HepG2 (cell line): ENCODE measurements around the gene ELSPBP1. TPM values are rescaled to one million over a fixed set of nuclear protein-coding genes. Genes with fewer than 3 reads are reported as not detected.

ENCODE experiments used
- ATAC-seq: fragments of 200-7000 bp; cut with Tn5 transposase; 3 replicates; pipeline ENCODE4 v1.9.1; 2020; ENCODE audit warnings: mild to moderate bottlenecking, moderate library complexity
- BruUV-seq: library from RNA; stranded (reverse); fragments of 400-500 nt; replicated peaks from 2 replicates; lab custom pipeline; 2021; lab: Mats Ljungman, UMichigan
- CTCF ChIA-PET: fragments of 300-600 bp; formaldehyde crosslinking; extraction: SDS; loops from one replicate; lab custom pipeline; 2021; ENCODE audit warnings: low total read pairs, inconsistent platforms, low intra/inter-chr PET ratio; lab: Yijun Ruan, JAX
- POLR2A ChIA-PET: fragments of 350-600 bp; sonication (Branson Sonifier 250); formaldehyde crosslinking; loops from one replicate; lab custom pipeline; 2020; ENCODE audit warnings: antibody characterized with exemption, inconsistent platforms; lab: Yijun Ruan, JAX
- DNase-seq: peaks from one replicate; pipeline ENCODE4 v3.0.0-alpha.2; 2015; ENCODE audit warnings: low spot score
- FAIRE-seq: peaks from 3 replicates; lab custom pipeline; 2011; peaks lifted over from hg19 to GRCh38; lab: Jason Lieb, UNC
- H2AFZ ChIP-seq: one replicate; pipeline ENCODE4 v1.6.1; 2011; ENCODE audit warnings: low read length, inconsistent platforms
- H3K27ac ChIP-seq: fragments of 300-600 bp; 3 replicates; pipeline ENCODE4 v1.8.0; 2011; ENCODE audit warnings: mixed run types, mild to moderate bottlenecking, mixed read lengths, low read length, inconsistent platforms; ENCODE audit not compliant: insufficient read depth; ENCODE audit errors: extremely low read length
- H3K27me3 ChIP-seq, 2 experiments: fragments of 200-600 bp in 1 of 2; 2 replicates in 1 of 2; 3 replicates in 1 of 2; pipeline versions ENCODE4 v1.6.0 to v1.8.0; 2011; ENCODE audit warnings: low read length in 2 of 2, mild to moderate bottlenecking in 2 of 2, moderate library complexity in 2 of 2, inconsistent platforms in 1 of 2; ENCODE audit not compliant: insufficient read depth in 2 of 2, control insufficient read depth in 1 of 2
- H3K36me3 ChIP-seq, 2 experiments: fragments of 200-600 bp in 1 of 2; replicated peaks in 1 of 2; 2 replicates in 1 of 2; 3 replicates in 1 of 2; pipeline versions ENCODE4 v1.5.1 to v1.8.0; 2011; ENCODE audit warnings: low read length in 2 of 2, inconsistent platforms in 1 of 2; ENCODE audit not compliant: insufficient read depth in 2 of 2, control insufficient read depth in 1 of 2
- H3K4me1 ChIP-seq: 2 replicates; pipeline ENCODE4 v1.5.1; 2012; ENCODE audit warnings: low read length, inconsistent platforms; ENCODE audit not compliant: insufficient read depth
- H3K4me2 ChIP-seq: 2 replicates; pipeline ENCODE4 v1.6.0; 2011; ENCODE audit warnings: low read depth, low read length, inconsistent platforms
- H3K4me3 ChIP-seq, 3 experiments: fragments of 200-600 bp in 1 of 3; sonication (generic), shearing (Covaris generic) in 1 of 3; replicated peaks in 1 of 3; 2 replicates each; pipeline ENCODE4 v1.5.1; 2011 to 2016; ENCODE audit warnings: low read length in 3 of 3, inconsistent platforms in 2 of 3, low read depth in 2 of 3, mild to moderate bottlenecking in 2 of 3, control low read depth in 1 of 3, mixed read lengths in 1 of 3; ENCODE audit not compliant: insufficient read depth in 1 of 3
- H3K79me2 ChIP-seq: one replicate; pipeline ENCODE4 v1.6.1; 2011; ENCODE audit warnings: low read length, inconsistent platforms; ENCODE audit not compliant: insufficient read depth
- H3K9ac ChIP-seq: 2 replicates; pipeline ENCODE4 v1.6.0; 2011; ENCODE audit warnings: mild to moderate bottlenecking, low read depth, low read length, inconsistent platforms; ENCODE audit not compliant: insufficient read depth
- H3K9me3 ChIP-seq: 2 replicates; pipeline ENCODE4 v1.5.1; 2012; ENCODE audit warnings: mild to moderate bottlenecking, low read length
- H4K20me1 ChIP-seq: 2 replicates; pipeline ENCODE4 v1.6.0; 2011; ENCODE audit warnings: inconsistent platforms, mild to moderate bottlenecking, low read length, moderate library complexity; ENCODE audit not compliant: insufficient read depth
- ARNT ChIP-seq: fragments of 450-650 bp; IDR thresholded peaks from 2 replicates; pipeline ENCODE4 v1.6.1; 2017
- DPF2 ChIP-seq: sonication (generic); formaldehyde crosslinking; IDR thresholded peaks from 2 replicates; pipeline ENCODE4 v1.4.0; 2020; ENCODE audit warnings: mild to moderate bottlenecking, low read depth, missing genetic modification reagents, borderline replicate concordance
- ELF3 ChIP-seq: IDR thresholded peaks from 2 replicates; pipeline ENCODE4 v1.6.1; 2016; ENCODE audit warnings: missing genetic modification reagents, missing compliant biosample characterization
- FOXK1 ChIP-seq: sonication (generic); formaldehyde crosslinking; IDR thresholded peaks from 2 replicates; pipeline ENCODE4 v1.4.0; 2020; ENCODE audit warnings: low read depth, missing genetic modification reagents, borderline replicate concordance
- NBN ChIP-seq: fragments of 450-650 bp; conservative IDR thresholded peaks from 2 replicates; pipeline ENCODE4 v1.6.1; 2017
- RFX1 ChIP-seq: fragments of 450-650 bp; IDR thresholded peaks from 2 replicates; pipeline ENCODE4 v1.6.1; 2017
- TAF15 ChIP-seq: fragments of 200-400 bp; formaldehyde crosslinking; IDR thresholded peaks from one replicate; pipeline ENCODE4 v1.6.1; 2018; ENCODE audit warnings: mild to moderate bottlenecking, low read depth, low read length; ENCODE audit not compliant: poor library complexity, severe bottlenecking
- ZFYVE20 ChIP-seq: sonication (generic); formaldehyde crosslinking; IDR thresholded peaks from 2 replicates; pipeline ENCODE4 v1.8.0; 2023; ENCODE audit warnings: low read depth, mild to moderate bottlenecking, moderate library complexity, missing genetic modification reagents, borderline replicate concordance
- ZNF282 ChIP-seq: fragments of 450-650 bp; IDR thresholded peaks from 2 replicates; pipeline ENCODE4 v1.6.1; 2018; ENCODE audit not compliant: partially characterized antibody
- ZNF329 ChIP-seq: sonication (generic); formaldehyde crosslinking; IDR thresholded peaks from 2 replicates; pipeline ENCODE4 v1.9.0; 2021; ENCODE audit warnings: low read depth, mild to moderate bottlenecking, missing genetic modification reagents
- ZNF33B ChIP-seq: sonication (generic); formaldehyde crosslinking; IDR thresholded peaks from 2 replicates; pipeline ENCODE4 v1.5.1; 2020; ENCODE audit warnings: mild to moderate bottlenecking, missing genetic modification reagents
- ZNF383 ChIP-seq: sonication (generic); formaldehyde crosslinking; IDR thresholded peaks from 2 replicates; pipeline ENCODE4 v1.4.0; 2020; ENCODE audit warnings: missing genetic modification reagents, mild to moderate bottlenecking, borderline replicate concordance
- ZNF639 ChIP-seq: conservative IDR thresholded peaks from 2 replicates; pipeline ENCODE4 v1.6.1; 2018; ENCODE audit warnings: missing genetic modification reagents
- WGBS: methylation state at CpG from one replicate; pipeline ENCODE4 v1.1.6; 2017; ENCODE audit warnings: low lambda C conversion rate; 5-methylcytosine and 5-hydroxymethylcytosine counted together
- in situ Hi-C: cut with HindIII; loops from 2 replicates; pipeline ENCODE4 v1.10.0; 2017; ENCODE audit warnings: low pct_unique_long_range_greater_than_20kb; ENCODE audit not compliant: extremely low pct_ligation_motif_present
- intact Hi-C: fragments of 100-400 bp; cut with micrococcal nuclease; formaldehyde crosslinking; loops from one replicate; pipeline ENCODE4 v1.10.0; 2022; ENCODE audit not compliant: unreplicated experiment
- polyA plus RNA-seq, 8 experiments: library from polyadenylated mRNA; depleted of rRNA in 3 of 8; stranded (reverse) in 7 of 8; unstranded in 1 of 8; fragments of >200 nt; fragmentation: Illumina TruSeq in 4 of 8; extraction: Trizol in 4 of 8; gene quantifications; 2 replicates each; pipeline versions ENCODE4 v1.2.1 to v1.2.3, GENCODE V29; 2011 to 2016; ENCODE audit warnings: low read depth in 4 of 8, missing spikeins in 1 of 8, mixed read lengths in 1 of 8; ENCODE audit not compliant: insufficient read depth in 1 of 8
- total RNA-seq, 5 experiments: library from RNA; depleted of rRNA; stranded (reverse); fragments of >200 nt; fragmentation: Illumina TruSeq; extraction: Trizol; gene quantifications; 2 replicates each; pipeline ENCODE4 v1.2.3, GENCODE V29; 2016; ENCODE audit warnings: low read depth in 1 of 5
- TF ChIP-seq, protein P1 (sequence below): sonication (generic); formaldehyde crosslinking; IDR thresholded peaks from 2 replicates; pipeline ENCODE4 v1.4.0; 2020; ENCODE audit warnings: low read depth, mild to moderate bottlenecking, missing genetic modification reagents
- TF ChIP-seq, protein P2 (sequence below): sonication (generic); formaldehyde crosslinking; IDR thresholded peaks from 2 replicates; pipeline ENCODE4 v1.5.0; 2020; ENCODE audit warnings: mild to moderate bottlenecking, missing genetic modification reagents, moderate library complexity

Gene ELSPBP1
- total and polyA plus RNA-seq, 2 of the 13 experiments (the other 11 are each of a cell fraction or from before 2014, with no cell fraction given): not detected

DNA sequence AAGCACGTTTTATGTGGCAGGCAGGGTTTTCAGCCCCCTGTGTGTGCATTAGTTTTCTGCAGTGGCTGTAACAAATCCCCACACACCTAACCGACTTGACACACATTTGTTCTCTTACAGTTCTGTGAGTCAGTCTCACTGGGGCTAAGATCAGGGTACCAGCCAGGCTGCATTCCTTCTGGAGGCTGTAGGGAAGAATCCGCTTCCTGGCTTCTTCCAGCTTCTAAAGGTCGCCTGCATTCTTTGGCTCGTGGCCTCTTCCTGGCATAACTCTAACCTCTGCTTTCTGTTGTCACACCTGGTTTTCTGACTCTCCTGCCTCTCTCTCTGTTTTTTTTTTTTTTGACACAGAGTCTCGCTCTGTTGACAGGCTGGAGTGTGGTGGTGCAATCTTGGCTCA, 6.4 kb downstream of the ELSPBP1 start:
- Histone ChIP-seq H3K4me1 (no peaks in the 10 kb centered on the region), H2AFZ (no peak overlapping the region), H3K27me3 (no peaks in the 10 kb centered on the region; a peak in 1 of 5 replicates), H3K27ac (no peak overlapping the region), H4K20me1 (no peaks in the 10 kb centered on the region), H3K9me3 (0 out of 2 replicates have a peak, but pooled peaks cover 4% of the 10 kb centered on the region), H3K4me3 (no peak overlapping the region), H3K79me2 (no peaks in the 10 kb centered on the region), H3K36me3 (no peaks in the 10 kb centered on the region), H3K4me2 (no peak overlapping the region), H3K9ac (no peak overlapping the region)
- ATAC-seq: no peak
- in situ Hi-C loops: no loop called here
- TF ChIP-seq ZNF383 (no peak), ZNF33B (CRISPR knock-in tag) (no peak), ZNF282 (no peak), NBN (no peak), FOXK1 (CRISPR knock-in tag) (no peak), ZNF639 (CRISPR knock-in tag) (no peak), ZFYVE20 (no peak), ARNT (no peak), ZNF329 (CRISPR knock-in tag) (no peak), DPF2 (CRISPR knock-in tag) (no peak), TAF15 (no peak), RFX1 (no peak), ELF3 (no peak)
- TF ChIP-seq, protein P1, sequence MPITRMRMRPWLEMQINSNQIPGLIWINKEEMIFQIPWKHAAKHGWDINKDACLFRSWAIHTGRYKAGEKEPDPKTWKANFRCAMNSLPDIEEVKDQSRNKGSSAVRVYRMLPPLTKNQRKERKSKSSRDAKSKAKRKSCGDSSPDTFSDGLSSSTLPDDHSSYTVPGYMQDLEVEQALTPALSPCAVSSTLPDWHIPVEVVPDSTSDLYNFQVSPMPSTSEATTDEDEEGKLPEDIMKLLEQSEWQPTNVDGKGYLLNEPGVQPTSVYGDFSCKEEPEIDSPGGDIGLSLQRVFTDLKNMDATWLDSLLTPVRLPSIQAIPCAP: no peak
- TF ChIP-seq, protein P2, sequence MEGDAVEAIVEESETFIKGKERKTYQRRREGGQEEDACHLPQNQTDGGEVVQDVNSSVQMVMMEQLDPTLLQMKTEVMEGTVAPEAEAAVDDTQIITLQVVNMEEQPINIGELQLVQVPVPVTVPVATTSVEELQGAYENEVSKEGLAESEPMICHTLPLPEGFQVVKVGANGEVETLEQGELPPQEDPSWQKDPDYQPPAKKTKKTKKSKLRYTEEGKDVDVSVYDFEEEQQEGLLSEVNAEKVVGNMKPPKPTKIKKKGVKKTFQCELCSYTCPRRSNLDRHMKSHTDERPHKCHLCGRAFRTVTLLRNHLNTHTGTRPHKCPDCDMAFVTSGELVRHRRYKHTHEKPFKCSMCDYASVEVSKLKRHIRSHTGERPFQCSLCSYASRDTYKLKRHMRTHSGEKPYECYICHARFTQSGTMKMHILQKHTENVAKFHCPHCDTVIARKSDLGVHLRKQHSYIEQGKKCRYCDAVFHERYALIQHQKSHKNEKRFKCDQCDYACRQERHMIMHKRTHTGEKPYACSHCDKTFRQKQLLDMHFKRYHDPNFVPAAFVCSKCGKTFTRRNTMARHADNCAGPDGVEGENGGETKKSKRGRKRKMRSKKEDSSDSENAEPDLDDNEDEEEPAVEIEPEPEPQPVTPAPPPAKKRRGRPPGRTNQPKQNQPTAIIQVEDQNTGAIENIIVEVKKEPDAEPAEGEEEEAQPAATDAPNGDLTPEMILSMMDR (CRISPR knock-in tag): no peak
- 38% methylated on average over 6 of the region's 6 CpGs for WGBS
- no TSS peak for BruUV-seq
- FAIRE-seq: no peak
- ChIA-PET CTCF (no interaction called here), POLR2A (no interaction called here)
- no peak for DNase-seq
- intact Hi-C loops: no loop called here
